Uterus (tissue), 2 donors: Measurements from ENCODE around the gene CDYL.

Source experiments
- CTCF ChIP-seq, 4 experiments: fragments of 200-600 bp in 2 of 4; fragments of 450-650 bp in 2 of 4; sonication (generic) in 2 of 4; IDR thresholded peaks; one replicate each; pipeline ENCODE4 v1.5.1; 2016 to 2019; ENCODE audit warnings: antibody characterized with exemption in 4 of 4, mild to moderate bottlenecking in 2 of 4, moderate library complexity in 1 of 4
- POLR2A ChIP-seq, 2 donors: fragments of 450-650 bp; IDR thresholded peaks; one replicate each; pipeline ENCODE4 v1.6.1; 2016; ENCODE audit warnings: antibody characterized with exemption in 2 of 2, mild to moderate bottlenecking in 1 of 2, moderate library complexity in 1 of 2

- TF ChIP-seq CTCF (IDR thresholded peaks at IDR 0.05) (no peak), POLR2A (IDR thresholded peaks at IDR 0.05) (no peak)
These were observed 64.0 kb downstream of the CDYL start for GRCh38 chr6:4840169-4840568.
